IPS-NIHi11 (cell line): ENCODE data around the gene RXRA.
A peak's percentile ranks its signal among the peaks of the same experiment; 100 is the strongest.

Source experiments
- DNase-seq: peaks from one replicate; pipeline ENCODE4 v3.0.0; 2012; ENCODE audit warnings: mixed read lengths, low spot score

RXRA gene

GRCh38 chr9:134400283-134400682 lies 74.0 kb downstream of the RXRA start:
- DNase-seq, result no peak

- no peak for DNase-seq
Measured at GRCh38 chr9:134401391-134401790, 75.1 kb downstream of the RXRA start.

GRCh38 chr9:134402182-134402581 lies 75.9 kb downstream of the RXRA start:
- DNase-seq, result no peak

GRCh38 chr9:134403292-134403681 lies 77.0 kb downstream of the RXRA start:
- DNase-seq, result no peak

- DNase-seq, result no peak
Measured at GRCh38 chr9:134403682-134404301, 77.5 kb downstream of the RXRA start.

- no peak for DNase-seq
Measured at GRCh38 chr9:134404376-134405358, 78.4 kb downstream of the RXRA start.

GRCh38 chr9:134405527-134405926 lies 79.3 kb downstream of the RXRA start:
- DNase-seq, result no peak

GRCh38 chr9:134406366-134407120 lies 80.3 kb downstream of the RXRA start:
- peak; percentile 69 for DNase-seq

GRCh38 chr9:134407121-134407779 lies 81.0 kb downstream of the RXRA start:
- DNase-seq, result peak; percentile 91

GRCh38 chr9:134408389-134408788 lies 82.1 kb downstream of the RXRA start:
- DNase-seq, result no peak

GRCh38 chr9:134408939-134409737 lies 82.9 kb downstream of the RXRA start:
- no peak for DNase-seq

- no peak for DNase-seq
Measured at GRCh38 chr9:134410071-134410834, 84.0 kb downstream of the RXRA start.

GRCh38 chr9:134410835-134411217 lies 84.6 kb downstream of the RXRA start:
- DNase-seq, result no peak

GRCh38 chr9:134411440-134412297 lies 85.4 kb downstream of the RXRA start:
- no peak for DNase-seq

GRCh38 chr9:134412298-134412711 lies 86.0 kb downstream of the RXRA start:
- DNase-seq, result peak; percentile 63

GRCh38 chr9:134413112-134413715 lies 87.0 kb downstream of the RXRA start:
- no peak for DNase-seq

- no peak for DNase-seq
Measured at GRCh38 chr9:134413890-134414623, 87.8 kb downstream of the RXRA start.

GRCh38 chr9:134414900-134415425 lies 88.7 kb downstream of the RXRA start:
- no peak for DNase-seq
